Stimulated activated CD8-positive, alpha-beta memory T cell treated with anti-CD3 and anti-CD28 coated beads, Interleukin-7, amount 100 ng/mL, for 24 hours (primary cell): Measurements from ENCODE around the gene ADAMTS7.
A peak's percentile ranks its signal among the peaks of the same experiment; 100 is the strongest.

Source experiments
- DNase-seq: peaks from one replicate; pipeline ENCODE4 v3.0.0-alpha.2; 2020; ENCODE audit warnings: low read depth

ADAMTS7 gene

GRCh38 chr15:78716651-78717050 is 94.6 kb downstream of the ADAMTS7 start:
- no peak for DNase-seq

GRCh38 chr15:78715930-78716329 is 95.3 kb downstream of the ADAMTS7 start:
- no peak for DNase-seq

- DNase-seq: no peak
These were observed 95.8 kb downstream of the ADAMTS7 start for GRCh38 chr15:78715434-78715833.

- no peak for DNase-seq
These were observed 96.4 kb downstream of the ADAMTS7 start for GRCh38 chr15:78714890-78715289.

- no peak for DNase-seq
These were observed 98.3 kb downstream of the ADAMTS7 start for GRCh38 chr15:78712797-78713515.

- DNase-seq: no peak
These were observed 99.6 kb downstream of the ADAMTS7 start for GRCh38 chr15:78711638-78712037.

- DNase-seq: peak; percentile 32
These were observed 101.9 kb downstream of the ADAMTS7 start for GRCh38 chr15:78709263-78709882.
